ENCODE measurements around the gene ZDHHC14.

The ZDHHC14 gene

GRCh38 chr6:157339432-157339831 is 41.6 kb upstream of the ZDHHC14 start:
- H3K4me3 ChIP-seq (replicated peaks in 1 of 2; ENCODE audit: low read depth in 2 of 2, low read length in 2 of 2), result no peak overlapping the region
- TF ChIP-seq CTCF (IDR thresholded peaks at IDR 0.05; ENCODE audit: low read depth, low read length), result no peak
- DNase-seq (ENCODE audit: low read depth in 2 of 2), result no peak

GRCh38 chr6:157343732-157344131 is 37.3 kb upstream of the ZDHHC14 start:
- DNase-seq (ENCODE audit: low read depth in 2 of 2), result no peak
- H3K4me3 ChIP-seq (replicated peaks in 1 of 2; ENCODE audit: low read depth in 2 of 2, low read length in 2 of 2), result no peak overlapping the region
- no peak for TF ChIP-seq CTCF (IDR thresholded peaks at IDR 0.05; ENCODE audit: low read depth, low read length)

DNA sequence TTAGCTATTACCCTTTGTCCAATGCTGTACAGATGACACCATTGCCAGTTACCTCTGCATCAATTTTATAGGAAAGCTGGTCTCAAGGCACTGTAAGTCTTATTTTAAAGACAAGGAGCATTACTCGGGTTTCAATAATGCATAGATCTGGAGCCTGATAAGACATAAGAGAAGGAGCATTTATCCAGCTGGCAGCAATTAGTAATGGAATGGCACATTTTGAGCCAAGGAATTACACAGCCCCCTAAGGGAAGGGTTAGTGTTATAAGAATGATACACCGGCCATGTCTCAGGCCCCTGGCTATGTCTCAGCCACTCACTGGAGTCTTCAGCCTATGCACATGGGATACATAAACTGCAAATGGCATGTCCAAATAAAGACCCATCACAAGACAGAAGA is 34.6 kb upstream of the ZDHHC14 start:
- H3K4me3 ChIP-seq (replicated peaks in 1 of 2; ENCODE audit: low read depth in 2 of 2, low read length in 2 of 2), result no peak overlapping the region
- no peak for TF ChIP-seq CTCF (IDR thresholded peaks at IDR 0.05; ENCODE audit: low read depth, low read length)
- DNase-seq (ENCODE audit: low read depth in 2 of 2), result no peak

DNA sequence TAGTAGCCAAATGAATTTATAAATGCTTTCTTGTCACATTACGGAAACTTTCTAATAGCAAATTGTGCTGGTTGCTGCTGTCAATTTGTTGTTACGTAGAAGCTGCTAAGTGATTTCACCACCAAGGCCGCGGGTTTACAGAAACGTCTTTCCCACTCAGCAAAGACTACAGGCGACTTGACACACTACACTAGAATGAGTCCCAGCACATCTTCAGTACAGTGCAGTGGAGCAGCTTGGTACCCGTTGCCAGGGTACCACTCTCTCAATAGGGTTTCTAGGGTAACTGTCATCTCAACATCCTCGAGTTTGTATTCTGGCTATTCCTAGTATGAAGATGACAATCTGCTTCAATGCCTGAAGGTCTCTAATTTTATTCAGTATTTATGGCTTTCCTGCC is 22.7 kb upstream of the ZDHHC14 start:
- no peak for DNase-seq (ENCODE audit: low read depth in 2 of 2)
- TF ChIP-seq CTCF (IDR thresholded peaks at IDR 0.05; ENCODE audit: low read depth, low read length), result no peak
- H3K4me3 ChIP-seq (replicated peaks in 1 of 2; ENCODE audit: low read depth in 2 of 2, low read length in 2 of 2), result no peak overlapping the region

- TF ChIP-seq CTCF (IDR thresholded peaks at IDR 0.05; ENCODE audit: low read depth, low read length), result no peak
Measured at GRCh38 chr6:157361886-157362285, 19.1 kb upstream of the ZDHHC14 start.

DNA sequence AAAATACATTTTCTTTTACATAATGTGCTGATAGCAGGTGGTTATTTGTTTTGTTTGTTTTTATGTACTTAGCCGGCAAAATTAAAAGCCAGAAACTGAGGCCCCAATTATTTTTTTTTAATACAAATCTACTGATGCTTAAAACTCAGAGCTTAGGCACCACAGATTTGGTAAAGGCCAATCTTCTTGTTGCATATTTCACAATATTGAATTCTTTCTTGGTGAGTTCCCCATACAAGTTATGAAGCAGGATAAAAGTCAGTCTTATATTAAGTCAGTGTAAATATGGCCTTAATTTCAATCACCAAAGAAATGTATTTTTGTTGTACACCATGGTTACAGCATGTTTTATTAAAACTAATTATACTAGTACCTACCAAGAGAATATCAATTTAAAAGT is 16.3 kb upstream of the ZDHHC14 start:
- DNase-seq (ENCODE audit: low read depth in 2 of 2), result peak in 1 of 2 donors; percentile 10
- no peak overlapping the region for H3K4me3 ChIP-seq (replicated peaks in 1 of 2; ENCODE audit: low read depth in 2 of 2, low read length in 2 of 2)
- no peak for TF ChIP-seq CTCF (IDR thresholded peaks at IDR 0.05; ENCODE audit: low read depth, low read length)

More at GRCh38 chr6:157361886-157362285, 19.1 kb upstream of the ZDHHC14 start:
- H3K4me3 ChIP-seq (replicated peaks in 1 of 2; ENCODE audit: low read depth in 2 of 2, low read length in 2 of 2), result no peak overlapping the region
- DNase-seq (ENCODE audit: low read depth in 2 of 2), result no peak

GRCh38 chr6:157366648-157367047 is 14.3 kb upstream of the ZDHHC14 start:
- DNase-seq (ENCODE audit: low read depth in 2 of 2), result no peak
- no peak for TF ChIP-seq CTCF (IDR thresholded peaks at IDR 0.05; ENCODE audit: low read depth, low read length)
- H3K4me3 ChIP-seq (replicated peaks in 1 of 2; ENCODE audit: low read depth in 2 of 2, low read length in 2 of 2), result no peak overlapping the region

Measured in cardiac fibroblast (primary cell).